Glutamatergic neuron (in vitro differentiated cells): Measurements from ENCODE around the gene MRPS23. TPM values are rescaled to one million over a fixed set of nuclear protein-coding genes. Genes with fewer than 3 reads are reported as not detected.

Experiments used
- DNase-seq: peaks from one replicate; pipeline ENCODE4 v3.0.0; 2022
- H3K27ac Mint-ChIP-seq: one replicate; pipeline ENCODE4 v1.8.0; 2020; ENCODE audit warnings: mild to moderate bottlenecking, mixed read lengths, inconsistent platforms; ENCODE audit not compliant: unreplicated experiment
- H3K27me3 Mint-ChIP-seq: one replicate; pipeline ENCODE4 v1.8.0; 2020; ENCODE audit warnings: mild to moderate bottlenecking, moderate library complexity, mixed read lengths, inconsistent platforms; ENCODE audit not compliant: unreplicated experiment
- H3K36me3 Mint-ChIP-seq: one replicate; pipeline ENCODE4 v1.8.0; 2020; ENCODE audit warnings: mild to moderate bottlenecking, mixed read lengths, inconsistent platforms; ENCODE audit not compliant: unreplicated experiment
- H3K4me1 Mint-ChIP-seq: one replicate; pipeline ENCODE4 v1.8.0; 2020; ENCODE audit warnings: mild to moderate bottlenecking, low read depth, mixed read lengths, inconsistent platforms; ENCODE audit not compliant: unreplicated experiment
- H3K4me3 Mint-ChIP-seq: one replicate; pipeline ENCODE4 v1.8.0; 2020; ENCODE audit warnings: mild to moderate bottlenecking, mixed read lengths, inconsistent platforms; ENCODE audit not compliant: unreplicated experiment
- H3K9me3 Mint-ChIP-seq: one replicate; pipeline ENCODE4 v1.8.0; 2020; ENCODE audit warnings: mild to moderate bottlenecking, moderate library complexity, mixed read lengths, inconsistent platforms; ENCODE audit not compliant: unreplicated experiment
- total RNA-seq: library from RNA; stranded (reverse); fragmentation: NEBNext Ultra II Directional; extraction: Animal tissue kit (Norgen Biotek cat#: 25700); gene quantifications from one replicate; pipeline ENCODE4 v1.2.1, GENCODE V29; 2021; ENCODE audit not compliant: unreplicated experiment
- TF ChIP-seq, protein P1 (sequence below): fragments of 200-600 bp; sonication (generic); IDR thresholded peaks from one replicate; pipeline ENCODE4 v1.5.0; 2021; ENCODE audit not compliant: partially characterized antibody, unreplicated experiment

The MRPS23 gene
- total RNA-seq, 1 donor from 2014 or later, result 50.0 TPM

GRCh38 chr17:57860414-57860999 is 10.7 kb upstream of the MRPS23 start:
- TF ChIP-seq, protein P1, sequence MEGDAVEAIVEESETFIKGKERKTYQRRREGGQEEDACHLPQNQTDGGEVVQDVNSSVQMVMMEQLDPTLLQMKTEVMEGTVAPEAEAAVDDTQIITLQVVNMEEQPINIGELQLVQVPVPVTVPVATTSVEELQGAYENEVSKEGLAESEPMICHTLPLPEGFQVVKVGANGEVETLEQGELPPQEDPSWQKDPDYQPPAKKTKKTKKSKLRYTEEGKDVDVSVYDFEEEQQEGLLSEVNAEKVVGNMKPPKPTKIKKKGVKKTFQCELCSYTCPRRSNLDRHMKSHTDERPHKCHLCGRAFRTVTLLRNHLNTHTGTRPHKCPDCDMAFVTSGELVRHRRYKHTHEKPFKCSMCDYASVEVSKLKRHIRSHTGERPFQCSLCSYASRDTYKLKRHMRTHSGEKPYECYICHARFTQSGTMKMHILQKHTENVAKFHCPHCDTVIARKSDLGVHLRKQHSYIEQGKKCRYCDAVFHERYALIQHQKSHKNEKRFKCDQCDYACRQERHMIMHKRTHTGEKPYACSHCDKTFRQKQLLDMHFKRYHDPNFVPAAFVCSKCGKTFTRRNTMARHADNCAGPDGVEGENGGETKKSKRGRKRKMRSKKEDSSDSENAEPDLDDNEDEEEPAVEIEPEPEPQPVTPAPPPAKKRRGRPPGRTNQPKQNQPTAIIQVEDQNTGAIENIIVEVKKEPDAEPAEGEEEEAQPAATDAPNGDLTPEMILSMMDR, result no peak
- Mint-ChIP-seq H3K9me3 (peaks cover 16% of the 10 kb centered on the region), H3K27me3 (peaks cover 7% of the 10 kb centered on the region)

GRCh38 chr17:57859601-57860413 is 10.0 kb upstream of the MRPS23 start:
- no peaks in the 10 kb centered on the region for H3K36me3 Mint-ChIP-seq
- no peak overlapping the region for H3K4me3 Mint-ChIP-seq
- peaks cover 16% of the 10 kb centered on the region for H3K4me1 Mint-ChIP-seq
- no peak overlapping the region for H3K27ac Mint-ChIP-seq
- H3K27me3 Mint-ChIP-seq, result peaks cover 2% of the 10 kb centered on the region
- TF ChIP-seq, protein P1, result peak; percentile 13
- no peak for DNase-seq
- H3K9me3 Mint-ChIP-seq, result peaks cover 16% of the 10 kb centered on the region

More at GRCh38 chr17:57860414-57860999, 10.7 kb upstream of the MRPS23 start:
- peak overlapping the region; percentile 85 for H3K4me3 Mint-ChIP-seq
- no peak overlapping the region for H3K27ac Mint-ChIP-seq
- H3K4me1 Mint-ChIP-seq, result peaks cover 16% of the 10 kb centered on the region
- H3K36me3 Mint-ChIP-seq, result no peaks in the 10 kb centered on the region
- no peak for DNase-seq

DNA sequence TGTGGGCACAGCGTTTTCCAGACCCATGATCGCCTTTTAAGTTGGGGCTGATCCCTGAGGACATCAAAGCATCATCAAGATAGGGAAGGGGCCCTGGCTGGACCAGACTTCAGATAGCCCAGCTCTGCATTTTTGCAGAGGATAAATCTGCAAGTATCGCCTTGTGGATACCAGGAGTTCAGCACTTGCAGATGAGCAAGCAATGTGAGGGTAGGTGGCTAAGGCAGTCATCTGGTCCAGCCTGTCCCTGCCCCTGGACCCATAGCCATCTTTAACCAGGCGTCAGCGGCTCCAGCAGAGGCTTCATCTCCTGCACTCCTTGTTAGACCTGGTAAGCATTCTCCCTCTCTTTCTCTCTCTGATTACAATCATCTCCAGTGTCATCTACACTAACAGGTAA is 9.0 kb upstream of the MRPS23 start:
- H3K9me3 Mint-ChIP-seq, result peaks cover 11% of the 10 kb centered on the region
- no peak for DNase-seq
- H3K4me3 Mint-ChIP-seq, result no peak overlapping the region
- TF ChIP-seq, protein P1, result no peak
- no peaks in the 10 kb centered on the region for H3K36me3 Mint-ChIP-seq
- H3K27ac Mint-ChIP-seq, result no peak overlapping the region
- peaks cover 16% of the 10 kb centered on the region for H3K4me1 Mint-ChIP-seq
- H3K27me3 Mint-ChIP-seq, result peaks cover 2% of the 10 kb centered on the region

- Mint-ChIP-seq H3K4me3 (no peak overlapping the region), H3K4me1 (peaks cover 9% of the 10 kb centered on the region), H3K27me3 (peaks cover 2% of the 10 kb centered on the region), H3K9me3 (peaks cover 10% of the 10 kb centered on the region), H3K36me3 (no peaks in the 10 kb centered on the region), H3K27ac (no peak overlapping the region)
- TF ChIP-seq, protein P1, result no peak
- DNase-seq, result no peak
These were observed 7.2 kb upstream of the MRPS23 start for GRCh38 chr17:57856792-57857620.
